Measurements from ENCODE around the gene CAPG. TPM values are rescaled to one million over a fixed set of nuclear protein-coding genes. Genes with fewer than 3 reads are reported as not detected.

CAPG gene
- total and polyA plus RNA-seq, 9 of the 15 experiments (the other 6 are each of a cell fraction or from before 2014, with no cell fraction given): 10.6 to 90.4 (median 56.0) TPM

- peak; percentile 96 for TF ChIP-seq REST (IDR thresholded peaks at IDR 0.05; ENCODE audit: borderline replicate concordance)
- TF ChIP-seq REST (CRISPR knock-in tag; IDR thresholded peaks at IDR 0.05; ENCODE audit: low read depth): no peak
- TF ChIP-seq MCM7 (IDR thresholded peaks at IDR 0.05): no peak
- TF ChIP-seq PURB (CRISPR knock-in tag; IDR thresholded peaks at IDR 0.05; ENCODE audit: low read depth): no peak
- TF ChIP-seq E2F3 (CRISPR knock-in tag; IDR thresholded peaks at IDR 0.05): 0 out of 2 replicates have a peak, but pooled peaks have one; percentile 17
- no peak for TF ChIP-seq KLF13 (tag; IDR thresholded peaks at IDR 0.05; ENCODE audit: borderline replicate concordance, low read depth)
- TF ChIP-seq POLR2B (IDR thresholded peaks at IDR 0.05; ENCODE audit: low read depth, partially characterized antibody): peak; percentile 24
- TF ChIP-seq TFAM (CRISPR knock-in tag; conservative IDR thresholded peaks at IDR 0.05): no peak
- TF ChIP-seq, protein P1, sequence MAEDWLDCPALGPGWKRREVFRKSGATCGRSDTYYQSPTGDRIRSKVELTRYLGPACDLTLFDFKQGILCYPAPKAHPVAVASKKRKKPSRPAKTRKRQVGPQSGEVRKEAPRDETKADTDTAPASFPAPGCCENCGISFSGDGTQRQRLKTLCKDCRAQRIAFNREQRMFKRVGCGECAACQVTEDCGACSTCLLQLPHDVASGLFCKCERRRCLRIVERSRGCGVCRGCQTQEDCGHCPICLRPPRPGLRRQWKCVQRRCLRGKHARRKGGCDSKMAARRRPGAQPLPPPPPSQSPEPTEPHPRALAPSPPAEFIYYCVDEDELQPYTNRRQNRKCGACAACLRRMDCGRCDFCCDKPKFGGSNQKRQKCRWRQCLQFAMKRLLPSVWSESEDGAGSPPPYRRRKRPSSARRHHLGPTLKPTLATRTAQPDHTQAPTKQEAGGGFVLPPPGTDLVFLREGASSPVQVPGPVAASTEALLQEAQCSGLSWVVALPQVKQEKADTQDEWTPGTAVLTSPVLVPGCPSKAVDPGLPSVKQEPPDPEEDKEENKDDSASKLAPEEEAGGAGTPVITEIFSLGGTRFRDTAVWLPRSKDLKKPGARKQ (CRISPR knock-in tag; IDR thresholded peaks at IDR 0.05): no peak
- TF ChIP-seq POLR3G (IDR thresholded peaks at IDR 0.05; ENCODE audit: extremely low read depth, insufficient read length, insufficient replicate concordance): no peak
Observed at GRCh38 chr2:85413592-85414420, 3.6 kb upstream of the CAPG start (continued).
